Activated CD8-positive, alpha-beta T cell treated with anti-CD3 and anti-CD28 coated beads for 36 hours (primary cell): ENCODE data around the gene MOBP. TPM values are rescaled to one million over a fixed set of nuclear protein-coding genes. Genes with fewer than 3 reads are reported as not detected.

Experiments used
- ATAC-seq: fragments of 200-7000 bp; cut with Tn5 transposase; one replicate; pipeline ENCODE4 v1.10.0; 2021; ENCODE audit warnings: mild to moderate bottlenecking, moderate library complexity
- CTCF ChIA-PET: fragments of 350-600 bp; sonication (Branson Sonifier 250); formaldehyde crosslinking; loops from one replicate; lab custom pipeline; 2021; ENCODE audit warnings: antibody characterized with exemption; lab: Charles Lee
- POLR2A ChIA-PET: fragments of 350-600 bp; sonication (Branson Sonifier 250); formaldehyde crosslinking; loops from one replicate; lab custom pipeline; 2021; ENCODE audit warnings: antibody characterized with exemption; lab: Charles Lee
- DNase-seq: peaks from one replicate; pipeline ENCODE4 v3.0.0-alpha.2; 2020
- H3K27ac Mint-ChIP-seq: one replicate; pipeline ENCODE4 v1.8.0; 2021; ENCODE audit warnings: mild to moderate bottlenecking, mixed read lengths
- H3K27me3 Mint-ChIP-seq: one replicate; pipeline ENCODE4 v1.8.0; 2021; ENCODE audit warnings: mixed read lengths
- H3K36me3 Mint-ChIP-seq: one replicate; pipeline ENCODE4 v1.8.0; 2021; ENCODE audit warnings: low read depth, mixed read lengths
- H3K4me1 Mint-ChIP-seq: one replicate; pipeline ENCODE4 v1.8.0; 2021; ENCODE audit warnings: low read depth, mixed read lengths
- H3K4me3 Mint-ChIP-seq: one replicate; pipeline ENCODE4 v1.8.0; 2021; ENCODE audit warnings: mild to moderate bottlenecking, moderate library complexity, mixed read lengths
- H3K9me3 Mint-ChIP-seq: one replicate; pipeline ENCODE4 v1.8.0; 2021; ENCODE audit warnings: mixed read lengths
- intact Hi-C: fragments of 100-400 bp; cut with micrococcal nuclease; formaldehyde crosslinking; loops from one replicate; pipeline ENCODE4 v1.10.0; 2022
- total RNA-seq, 2 experiments: library from RNA; stranded (reverse); gene quantifications; one replicate each; pipeline ENCODE4 v1.2.3, GENCODE V29; 2021
- TF ChIP-seq, protein P1 (sequence below): fragments of 200-600 bp; IDR thresholded peaks from one replicate; pipeline ENCODE4 v1.8.0; 2022; ENCODE audit warnings: antibody characterized with exemption, mild to moderate bottlenecking

MOBP gene
- total RNA-seq, 2 experiments from 2014 or later, result not detected

- ChIA-PET POLR2A (no interaction called here), CTCF (interaction anchor here (1.3 to 4.6 kb wide), 8 partner anchors 8 to 133 kb away, joined by 3 to 56 read pairs (median 8); no protein-coding TSS in a partner anchor)
- intact Hi-C loops, result loop anchor here (2.0 to 5.0 kb wide), 2 partner anchors 49 to 80 kb away; no protein-coding TSS in a partner anchor
- peaks cover 24% of the 10 kb centered on the region for H3K27me3 Mint-ChIP-seq
- no peak overlapping the region for H3K4me3 Mint-ChIP-seq
- peaks cover 4% of the 10 kb centered on the region for H3K4me1 Mint-ChIP-seq
- no peak for DNase-seq
- no peaks in the 10 kb centered on the region for H3K36me3 Mint-ChIP-seq
- H3K9me3 Mint-ChIP-seq, result no peaks in the 10 kb centered on the region
- ATAC-seq, result no peak
- TF ChIP-seq, protein P1, sequence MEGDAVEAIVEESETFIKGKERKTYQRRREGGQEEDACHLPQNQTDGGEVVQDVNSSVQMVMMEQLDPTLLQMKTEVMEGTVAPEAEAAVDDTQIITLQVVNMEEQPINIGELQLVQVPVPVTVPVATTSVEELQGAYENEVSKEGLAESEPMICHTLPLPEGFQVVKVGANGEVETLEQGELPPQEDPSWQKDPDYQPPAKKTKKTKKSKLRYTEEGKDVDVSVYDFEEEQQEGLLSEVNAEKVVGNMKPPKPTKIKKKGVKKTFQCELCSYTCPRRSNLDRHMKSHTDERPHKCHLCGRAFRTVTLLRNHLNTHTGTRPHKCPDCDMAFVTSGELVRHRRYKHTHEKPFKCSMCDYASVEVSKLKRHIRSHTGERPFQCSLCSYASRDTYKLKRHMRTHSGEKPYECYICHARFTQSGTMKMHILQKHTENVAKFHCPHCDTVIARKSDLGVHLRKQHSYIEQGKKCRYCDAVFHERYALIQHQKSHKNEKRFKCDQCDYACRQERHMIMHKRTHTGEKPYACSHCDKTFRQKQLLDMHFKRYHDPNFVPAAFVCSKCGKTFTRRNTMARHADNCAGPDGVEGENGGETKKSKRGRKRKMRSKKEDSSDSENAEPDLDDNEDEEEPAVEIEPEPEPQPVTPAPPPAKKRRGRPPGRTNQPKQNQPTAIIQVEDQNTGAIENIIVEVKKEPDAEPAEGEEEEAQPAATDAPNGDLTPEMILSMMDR, result no peak
- H3K27ac Mint-ChIP-seq, result no peak overlapping the region
Observed at GRCh38 chr3:39497753-39498152, 30.3 kb downstream of the MOBP start.

DNA sequence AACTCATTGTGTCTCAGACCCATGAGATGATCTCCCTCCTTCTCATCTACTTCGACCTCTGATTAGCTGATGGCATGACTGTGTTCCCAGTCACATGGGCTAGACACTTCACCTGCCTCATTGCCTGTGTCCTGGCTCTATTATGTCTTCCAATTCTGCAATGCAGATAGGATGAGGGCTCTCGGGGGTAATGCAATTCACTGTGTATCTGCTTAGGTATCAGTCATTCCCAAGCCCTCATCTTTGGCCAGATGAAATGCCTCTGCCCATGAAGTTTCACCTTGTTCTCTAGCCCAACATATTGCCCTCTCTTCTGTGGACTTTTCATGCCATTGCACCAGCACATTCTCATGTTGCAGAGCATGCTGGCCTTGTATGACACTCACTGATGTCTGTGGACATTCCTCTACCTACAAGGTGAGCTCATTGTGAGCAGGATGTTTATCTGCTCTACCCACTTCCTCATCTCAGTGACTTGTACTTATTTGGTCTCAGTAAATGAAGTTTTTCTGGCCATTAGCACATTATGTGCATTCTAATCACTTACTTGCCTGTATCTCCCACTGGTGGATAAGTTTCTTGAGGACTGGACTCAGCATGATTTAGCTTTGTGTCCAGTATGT lies 32.3 kb downstream of the MOBP start:
- ChIA-PET CTCF (interaction anchor here (0.6 to 4.6 kb wide), 17 partner anchors 8 to 111 kb away, joined by 3 to 56 read pairs (median 5); no protein-coding TSS in a partner anchor), POLR2A (interaction anchor here (1.0 kb wide), 1 partner anchor 90 kb away, joined by 3 read pairs; no protein-coding TSS in a partner anchor)
- no peak overlapping the region for H3K4me3 Mint-ChIP-seq
- H3K4me1 Mint-ChIP-seq, result peaks cover 4% of the 10 kb centered on the region
- H3K27ac Mint-ChIP-seq, result no peak overlapping the region
- no peak for ATAC-seq
- intact Hi-C loops, result loop anchor here (2.0 to 5.0 kb wide), 2 partner anchors 51 to 82 kb away; no protein-coding TSS in a partner anchor
- DNase-seq, result no peak
- H3K27me3 Mint-ChIP-seq, result peaks cover 36% of the 10 kb centered on the region
- TF ChIP-seq, protein P1, result no peak
- no peaks in the 10 kb centered on the region for H3K36me3 Mint-ChIP-seq
- no peaks in the 10 kb centered on the region for H3K9me3 Mint-ChIP-seq

DNA sequence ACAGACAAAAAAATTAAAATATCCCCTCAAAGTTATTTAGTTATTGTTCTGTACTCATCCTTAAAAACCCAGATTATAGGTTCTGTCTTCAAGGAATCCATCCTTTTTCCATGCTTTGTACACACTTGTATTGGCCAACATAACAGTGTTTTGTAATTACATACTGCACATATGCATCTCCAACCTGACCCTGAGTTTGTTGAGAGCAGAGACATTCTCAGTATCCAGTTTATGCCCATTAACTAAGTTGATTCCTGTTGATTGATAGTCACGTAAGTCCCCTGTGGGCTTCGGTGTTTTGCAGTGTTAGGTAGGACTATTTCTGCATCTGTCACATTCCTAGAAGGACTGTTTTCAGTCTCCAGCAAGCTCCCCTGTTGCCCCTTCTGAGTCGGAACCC lies 33.6 kb downstream of the MOBP start:
- intact Hi-C loops, result no loop called here
- CTCF ChIA-PET, result interaction anchor here (1.1 to 4.6 kb wide), 2 partner anchors 54 to 70 kb away, joined by 3 to 56 read pairs; no protein-coding TSS in a partner anchor
- peaks cover 37% of the 10 kb centered on the region for H3K27me3 Mint-ChIP-seq
- no peaks in the 10 kb centered on the region for H3K36me3 Mint-ChIP-seq
- POLR2A ChIA-PET, result no interaction called here
- no peak overlapping the region for H3K27ac Mint-ChIP-seq
- TF ChIP-seq, protein P1, result no peak
- DNase-seq (no peak), ATAC-seq (no peak)
- peaks cover 4% of the 10 kb centered on the region for H3K4me1 Mint-ChIP-seq
- H3K4me3 Mint-ChIP-seq, result no peak overlapping the region
- H3K9me3 Mint-ChIP-seq, result no peaks in the 10 kb centered on the region

- H3K27ac Mint-ChIP-seq, result no peak overlapping the region
- ChIA-PET CTCF (interaction anchor here (4.6 kb wide), 1 partner anchor 55 kb away, joined by 56 read pairs; no protein-coding TSS in a partner anchor), POLR2A (no interaction called here)
- H3K9me3 Mint-ChIP-seq, result no peaks in the 10 kb centered on the region
- H3K27me3 Mint-ChIP-seq, result peaks cover 37% of the 10 kb centered on the region
- intact Hi-C loops, result no loop called here
- peaks cover 4% of the 10 kb centered on the region for H3K4me1 Mint-ChIP-seq
- TF ChIP-seq, protein P1, result no peak
- H3K36me3 Mint-ChIP-seq, result no peaks in the 10 kb centered on the region
- ATAC-seq (no peak), DNase-seq (no peak)
- no peak overlapping the region for H3K4me3 Mint-ChIP-seq
Observed at GRCh38 chr3:39501968-39502837, 34.7 kb downstream of the MOBP start.
